ENCODE results near the gene ADH1B.

ADH1B gene

DNA sequence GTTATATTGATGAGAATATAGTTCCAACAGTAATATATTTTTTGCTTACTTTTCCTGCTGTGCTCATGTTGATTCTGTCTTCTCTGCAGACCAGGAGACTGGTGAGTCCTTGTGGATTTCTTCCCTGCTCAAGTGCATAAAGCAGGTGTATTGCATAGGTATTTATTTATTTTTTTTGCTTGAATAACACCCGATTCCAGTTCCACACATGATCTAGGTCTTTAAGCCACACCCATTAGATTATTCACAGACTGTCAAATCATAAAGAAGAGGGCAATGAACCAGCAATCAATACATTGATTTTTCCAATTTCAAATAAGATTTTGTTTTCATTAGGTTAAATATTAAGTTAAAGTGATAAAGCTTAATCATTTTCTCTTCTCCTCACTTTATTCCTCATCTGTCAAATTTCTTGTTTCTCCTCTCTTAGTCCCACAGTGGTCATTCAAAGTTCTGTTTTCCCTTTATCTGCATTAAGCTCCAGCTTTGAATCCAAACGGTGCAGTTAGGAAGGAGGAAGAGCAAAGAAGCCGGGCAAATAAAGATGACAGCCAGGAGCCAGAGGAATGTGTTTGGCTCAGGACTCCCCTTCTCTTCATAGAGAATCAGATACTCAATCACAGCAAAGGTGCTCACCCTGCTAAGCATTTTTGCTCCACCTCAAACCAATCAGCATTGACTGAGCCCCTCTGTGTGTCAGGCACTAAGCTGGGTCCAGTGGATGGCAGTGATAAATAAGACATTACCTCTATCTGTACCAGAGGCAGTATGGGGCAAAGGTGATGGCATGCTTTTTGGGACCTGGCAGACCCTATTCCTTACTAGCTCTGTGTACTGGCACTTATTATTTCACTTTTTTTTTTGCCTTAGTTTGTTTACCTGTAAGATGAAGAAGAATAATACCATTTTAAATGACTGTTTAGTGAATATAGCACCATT lies 30.1 kb downstream of the ADH1B start, which contains the start of gene ADH1A:
Gene ADH1A (minus strand): TSS at position 138 of the 939 bp plus-strand sequence. CDS start 71 bp downstream, at position 67.
- no peaks in the 10 kb centered on the region for H3K36me3 ChIP-seq (replicated peaks; ENCODE audit: low read depth, low read length)
- no peak within 1 kb of the TSS for H3K4me3 ChIP-seq (ENCODE audit: low read length)
- no peaks in the 10 kb centered on the region for H4K20me1 ChIP-seq (ENCODE audit: insufficient read depth, low read length)
- H3K27ac ChIP-seq (ENCODE audit: low read length), result no peak within 1 kb of the TSS
- no peak within 1 kb of the TSS for H3K9ac ChIP-seq (ENCODE audit: low read length)
- no peaks in the 10 kb centered on the region for H3K4me1 ChIP-seq (ENCODE audit: low read length)
- H3K27me3 ChIP-seq (ENCODE audit: low read depth, low read length), result no peaks in the 10 kb centered on the region
- no peak within 1 kb of the TSS for H3K4me2 ChIP-seq (ENCODE audit: low read length)
- no peak within 1 kb of the TSS for H2AFZ ChIP-seq (ENCODE audit: low read depth, low read length)
- TF ChIP-seq, protein P1, sequence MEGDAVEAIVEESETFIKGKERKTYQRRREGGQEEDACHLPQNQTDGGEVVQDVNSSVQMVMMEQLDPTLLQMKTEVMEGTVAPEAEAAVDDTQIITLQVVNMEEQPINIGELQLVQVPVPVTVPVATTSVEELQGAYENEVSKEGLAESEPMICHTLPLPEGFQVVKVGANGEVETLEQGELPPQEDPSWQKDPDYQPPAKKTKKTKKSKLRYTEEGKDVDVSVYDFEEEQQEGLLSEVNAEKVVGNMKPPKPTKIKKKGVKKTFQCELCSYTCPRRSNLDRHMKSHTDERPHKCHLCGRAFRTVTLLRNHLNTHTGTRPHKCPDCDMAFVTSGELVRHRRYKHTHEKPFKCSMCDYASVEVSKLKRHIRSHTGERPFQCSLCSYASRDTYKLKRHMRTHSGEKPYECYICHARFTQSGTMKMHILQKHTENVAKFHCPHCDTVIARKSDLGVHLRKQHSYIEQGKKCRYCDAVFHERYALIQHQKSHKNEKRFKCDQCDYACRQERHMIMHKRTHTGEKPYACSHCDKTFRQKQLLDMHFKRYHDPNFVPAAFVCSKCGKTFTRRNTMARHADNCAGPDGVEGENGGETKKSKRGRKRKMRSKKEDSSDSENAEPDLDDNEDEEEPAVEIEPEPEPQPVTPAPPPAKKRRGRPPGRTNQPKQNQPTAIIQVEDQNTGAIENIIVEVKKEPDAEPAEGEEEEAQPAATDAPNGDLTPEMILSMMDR (IDR thresholded peaks at IDR 0.05; ENCODE audit: low read depth, low read length), result no peak
- no peak for TF ChIP-seq EZH2phosphoT487 (IDR thresholded peaks at IDR 0.05; ENCODE audit: low read depth)
- no peaks in the 10 kb centered on the region for H3K9me3 ChIP-seq (ENCODE audit: insufficient read depth, low read length)
- no peaks in the 10 kb centered on the region for H3K79me2 ChIP-seq (ENCODE audit: low read length)

DNA sequence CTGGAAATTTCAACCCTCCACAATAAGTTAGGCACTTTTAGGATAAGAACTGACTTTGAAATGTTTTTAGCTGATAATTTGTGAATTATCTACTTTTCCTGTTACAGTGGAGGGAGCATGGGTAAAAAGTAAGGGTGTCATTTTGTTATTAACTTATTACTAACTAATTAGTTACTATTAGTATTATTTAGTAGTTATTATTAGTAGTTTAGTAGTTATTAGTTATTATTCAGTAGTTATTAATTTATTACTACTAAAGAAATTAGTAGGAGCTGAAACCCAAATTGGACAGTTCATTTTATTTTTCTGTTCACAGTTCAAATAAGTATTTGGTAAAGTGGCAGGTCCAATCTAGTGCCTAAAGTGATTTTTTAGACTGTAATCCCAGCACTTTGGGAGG lies 35.8 kb downstream of the ADH1B start:
- H3K36me3 ChIP-seq (replicated peaks; ENCODE audit: low read depth, low read length), result no peaks in the 10 kb centered on the region
- no peak for TF ChIP-seq EZH2phosphoT487 (IDR thresholded peaks at IDR 0.05; ENCODE audit: low read depth)
- TF ChIP-seq, protein P1 (IDR thresholded peaks at IDR 0.05; ENCODE audit: low read depth, low read length), result no peak
- H3K4me3 ChIP-seq (ENCODE audit: low read length), result no peak overlapping the region
- no peaks in the 10 kb centered on the region for H3K4me1 ChIP-seq (ENCODE audit: low read length)
- H3K79me2 ChIP-seq (ENCODE audit: low read length), result no peaks in the 10 kb centered on the region
- H3K27ac ChIP-seq (ENCODE audit: low read length), result no peak overlapping the region
- no peaks in the 10 kb centered on the region for H3K9me3 ChIP-seq (ENCODE audit: insufficient read depth, low read length)
- no peak overlapping the region for H2AFZ ChIP-seq (ENCODE audit: low read depth, low read length)
- no peaks in the 10 kb centered on the region for H3K27me3 ChIP-seq (ENCODE audit: low read depth, low read length)
- H4K20me1 ChIP-seq (ENCODE audit: insufficient read depth, low read length), result no peaks in the 10 kb centered on the region
- no peak overlapping the region for H3K4me2 ChIP-seq (ENCODE audit: low read length)
- no peak overlapping the region for H3K9ac ChIP-seq (ENCODE audit: low read length)

DNA sequence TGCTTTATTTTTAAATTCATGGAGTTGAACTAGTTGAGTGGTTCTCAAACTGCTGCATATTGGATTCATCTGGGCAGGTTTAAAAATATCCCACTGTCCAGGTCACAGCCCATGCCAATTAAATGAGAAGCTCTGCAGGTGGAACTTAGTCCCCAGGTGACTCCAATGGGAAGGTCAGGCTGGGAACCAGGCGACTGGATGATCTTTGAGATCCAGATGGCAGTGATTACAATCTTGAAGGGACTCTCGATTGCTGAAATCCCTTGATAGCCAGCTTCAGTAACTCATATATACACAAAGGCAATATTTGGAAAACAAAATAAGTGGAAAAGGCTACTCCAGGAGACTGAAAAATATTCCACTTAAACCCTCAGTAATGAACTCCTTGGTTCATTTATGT lies 38.5 kb downstream of the ADH1B start:
- Histone ChIP-seq H3K27ac (ENCODE audit: low read length) (no peak overlapping the region), H2AFZ (ENCODE audit: low read depth, low read length) (no peak overlapping the region), H4K20me1 (ENCODE audit: insufficient read depth, low read length) (no peaks in the 10 kb centered on the region), H3K9ac (ENCODE audit: low read length) (no peak overlapping the region), H3K27me3 (ENCODE audit: low read depth, low read length) (no peaks in the 10 kb centered on the region), H3K4me1 (ENCODE audit: low read length) (no peaks in the 10 kb centered on the region), H3K79me2 (ENCODE audit: low read length) (no peaks in the 10 kb centered on the region), H3K9me3 (ENCODE audit: insufficient read depth, low read length) (no peaks in the 10 kb centered on the region), H3K4me2 (ENCODE audit: low read length) (no peak overlapping the region), H3K36me3 (replicated peaks; ENCODE audit: low read depth, low read length) (no peaks in the 10 kb centered on the region), H3K4me3 (ENCODE audit: low read length) (no peak overlapping the region)
- TF ChIP-seq EZH2phosphoT487 (IDR thresholded peaks at IDR 0.05; ENCODE audit: low read depth), result no peak
- TF ChIP-seq, protein P1 (IDR thresholded peaks at IDR 0.05; ENCODE audit: low read depth, low read length), result no peak

DNA sequence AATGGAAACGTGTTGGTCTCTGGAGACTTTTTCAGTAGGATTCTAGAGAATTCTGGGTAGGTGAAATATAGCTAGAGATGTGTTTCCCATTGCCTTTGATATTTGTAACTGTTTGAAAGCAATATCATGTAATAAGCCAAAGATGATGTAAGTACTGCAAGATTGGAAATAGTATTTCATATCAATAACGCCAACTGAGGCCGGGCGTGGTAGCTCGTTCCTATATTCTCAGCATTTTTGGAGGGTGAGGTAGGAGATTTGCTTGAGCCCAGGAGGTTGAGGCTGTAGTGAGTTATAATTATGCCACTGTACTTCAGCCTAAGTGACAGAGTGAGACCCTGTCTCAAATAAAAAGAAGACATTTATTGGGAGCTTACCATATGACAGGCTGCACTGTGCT lies 39.9 kb downstream of the ADH1B start:
- Histone ChIP-seq H3K36me3 (replicated peaks; ENCODE audit: low read depth, low read length) (no peaks in the 10 kb centered on the region), H3K27me3 (ENCODE audit: low read depth, low read length) (no peaks in the 10 kb centered on the region), H3K4me2 (ENCODE audit: low read length) (no peak overlapping the region), H4K20me1 (ENCODE audit: insufficient read depth, low read length) (no peaks in the 10 kb centered on the region), H3K9me3 (ENCODE audit: insufficient read depth, low read length) (no peaks in the 10 kb centered on the region), H2AFZ (ENCODE audit: low read depth, low read length) (no peak overlapping the region), H3K4me1 (ENCODE audit: low read length) (no peaks in the 10 kb centered on the region), H3K79me2 (ENCODE audit: low read length) (no peaks in the 10 kb centered on the region), H3K9ac (ENCODE audit: low read length) (no peak overlapping the region), H3K4me3 (ENCODE audit: low read length) (no peak overlapping the region), H3K27ac (ENCODE audit: low read length) (no peak overlapping the region)
- TF ChIP-seq, protein P1 (IDR thresholded peaks at IDR 0.05; ENCODE audit: low read depth, low read length), result no peak
- no peak for TF ChIP-seq EZH2phosphoT487 (IDR thresholded peaks at IDR 0.05; ENCODE audit: low read depth)

Measured in OCI-LY3 (cell line).